Measurements from ENCODE around the gene KIF5C. TPM values are rescaled to one million over a fixed set of nuclear protein-coding genes. Genes with fewer than 3 reads are reported as not detected.

KIF5C gene
- total RNA-seq, 4 donors from 2014 or later: 1.2 to 7.4 (median 1.9) TPM

- Histone ChIP-seq H3K4me3 (no peak overlapping the region), H3K4me1 (no peaks in the 10 kb centered on the region), H3K9me3 (no peaks in the 10 kb centered on the region), H3K27ac (no peak overlapping the region), H3K36me3 (no peaks in the 10 kb centered on the region), H3K27me3 (no peaks in the 10 kb centered on the region)
- TF ChIP-seq POLR2A (IDR thresholded peaks at IDR 0.05): no peak
- TF ChIP-seq, protein P1, sequence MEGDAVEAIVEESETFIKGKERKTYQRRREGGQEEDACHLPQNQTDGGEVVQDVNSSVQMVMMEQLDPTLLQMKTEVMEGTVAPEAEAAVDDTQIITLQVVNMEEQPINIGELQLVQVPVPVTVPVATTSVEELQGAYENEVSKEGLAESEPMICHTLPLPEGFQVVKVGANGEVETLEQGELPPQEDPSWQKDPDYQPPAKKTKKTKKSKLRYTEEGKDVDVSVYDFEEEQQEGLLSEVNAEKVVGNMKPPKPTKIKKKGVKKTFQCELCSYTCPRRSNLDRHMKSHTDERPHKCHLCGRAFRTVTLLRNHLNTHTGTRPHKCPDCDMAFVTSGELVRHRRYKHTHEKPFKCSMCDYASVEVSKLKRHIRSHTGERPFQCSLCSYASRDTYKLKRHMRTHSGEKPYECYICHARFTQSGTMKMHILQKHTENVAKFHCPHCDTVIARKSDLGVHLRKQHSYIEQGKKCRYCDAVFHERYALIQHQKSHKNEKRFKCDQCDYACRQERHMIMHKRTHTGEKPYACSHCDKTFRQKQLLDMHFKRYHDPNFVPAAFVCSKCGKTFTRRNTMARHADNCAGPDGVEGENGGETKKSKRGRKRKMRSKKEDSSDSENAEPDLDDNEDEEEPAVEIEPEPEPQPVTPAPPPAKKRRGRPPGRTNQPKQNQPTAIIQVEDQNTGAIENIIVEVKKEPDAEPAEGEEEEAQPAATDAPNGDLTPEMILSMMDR (IDR thresholded peaks at IDR 0.05): no peak
- DNase-seq: no peak
Observed at GRCh38 chr2:148952621-148953020, 77.6 kb downstream of the KIF5C start.

DNA sequence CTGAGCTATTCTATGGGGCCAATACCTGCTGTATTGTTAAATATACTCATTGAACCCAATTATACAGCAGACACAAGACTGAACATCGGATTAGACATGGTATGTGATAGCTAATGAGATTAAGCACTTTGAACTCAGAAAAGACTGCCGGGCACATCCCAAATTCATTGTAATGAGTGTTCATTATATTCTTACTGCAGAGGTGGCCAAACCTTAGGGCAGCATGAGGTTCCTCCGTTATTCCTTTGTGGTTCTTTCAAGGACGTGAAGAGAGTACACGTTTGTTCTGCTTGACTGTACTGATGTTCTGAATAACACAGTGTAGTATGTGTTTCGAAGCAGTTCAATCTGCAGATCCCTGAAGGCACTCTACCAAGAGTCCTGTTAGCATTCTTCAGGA is 78.4 kb downstream of the KIF5C start:
- no peak overlapping the region for H3K27ac ChIP-seq

GRCh38 chr2:148954536-148954935 is 79.5 kb downstream of the KIF5C start:
- Histone ChIP-seq H3K36me3 (no peaks in the 10 kb centered on the region), H3K4me3 (no peak overlapping the region)
- TF ChIP-seq POLR2A (IDR thresholded peaks at IDR 0.05): no peak
- TF ChIP-seq, protein P1 (IDR thresholded peaks at IDR 0.05): no peak

More for the DNA sequence above, 78.4 kb downstream of the KIF5C start:
- Histone ChIP-seq H3K36me3 (no peaks in the 10 kb centered on the region), H3K27me3 (no peaks in the 10 kb centered on the region), H3K4me3 (no peak overlapping the region), H3K4me1 (no peaks in the 10 kb centered on the region), H3K9me3 (no peaks in the 10 kb centered on the region)
- no peak for TF ChIP-seq POLR2A (IDR thresholded peaks at IDR 0.05)
- TF ChIP-seq, protein P1 (IDR thresholded peaks at IDR 0.05): no peak
- DNase-seq: no peak

GRCh38 chr2:148955798-148956197 is 80.8 kb downstream of the KIF5C start:
- TF ChIP-seq, protein P1 (IDR thresholded peaks at IDR 0.05): no peak
- TF ChIP-seq POLR2A (IDR thresholded peaks at IDR 0.05): no peak
- DNase-seq: no peak
- Histone ChIP-seq H3K9me3 (no peaks in the 10 kb centered on the region), H3K4me3 (no peak overlapping the region), H3K4me1 (no peaks in the 10 kb centered on the region), H3K27ac (no peak overlapping the region), H3K27me3 (no peaks in the 10 kb centered on the region), H3K36me3 (no peaks in the 10 kb centered on the region)

More at GRCh38 chr2:148954536-148954935, 79.5 kb downstream of the KIF5C start:
- Histone ChIP-seq H3K27me3 (no peaks in the 10 kb centered on the region), H3K9me3 (no peaks in the 10 kb centered on the region), H3K4me1 (no peaks in the 10 kb centered on the region), H3K27ac (no peak overlapping the region)
- no peak for DNase-seq

DNA sequence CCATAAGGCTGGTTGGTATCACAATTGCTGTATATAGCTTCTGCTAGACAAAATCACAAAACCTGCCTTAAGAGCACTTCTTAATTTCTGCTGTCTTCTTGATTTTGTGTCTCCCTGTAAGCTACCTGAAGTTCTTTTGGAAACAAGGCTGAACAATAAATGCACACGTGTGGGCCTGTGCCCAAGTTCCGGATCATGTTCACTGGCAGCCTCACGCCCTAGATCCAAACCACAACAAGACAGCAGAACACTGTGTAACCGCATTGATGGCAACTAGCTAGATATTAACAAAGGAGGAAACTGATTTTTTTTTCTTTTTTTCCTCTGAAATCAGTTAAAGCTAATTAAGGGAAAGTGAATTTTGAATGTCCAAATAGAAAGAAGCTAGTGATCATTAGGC is 82.0 kb downstream of the KIF5C start:
- no peak for DNase-seq
- no peak overlapping the region for H3K4me3 ChIP-seq
- H3K27me3 ChIP-seq: no peaks in the 10 kb centered on the region
- H3K27ac ChIP-seq: no peak overlapping the region
- no peaks in the 10 kb centered on the region for H3K36me3 ChIP-seq
- no peaks in the 10 kb centered on the region for H3K4me1 ChIP-seq
- no peaks in the 10 kb centered on the region for H3K9me3 ChIP-seq
- no peak for TF ChIP-seq POLR2A (IDR thresholded peaks at IDR 0.05)
- TF ChIP-seq, protein P1 (IDR thresholded peaks at IDR 0.05): no peak

GRCh38 chr2:148959745-148960144 is 84.7 kb downstream of the KIF5C start:
- no peaks in the 10 kb centered on the region for H3K36me3 ChIP-seq
- no peak overlapping the region for H3K27ac ChIP-seq
- DNase-seq: no peak
- H3K4me1 ChIP-seq: no peaks in the 10 kb centered on the region
- TF ChIP-seq POLR2A (IDR thresholded peaks at IDR 0.05): no peak
- TF ChIP-seq, protein P1 (IDR thresholded peaks at IDR 0.05): no peak
- no peaks in the 10 kb centered on the region for H3K27me3 ChIP-seq
- H3K9me3 ChIP-seq: no peaks in the 10 kb centered on the region
- no peak overlapping the region for H3K4me3 ChIP-seq

Measured in Peyer's patch (tissue), 4 donors.